Measurements from ENCODE around the gene HCN4. TPM values are rescaled to one million over a fixed set of nuclear protein-coding genes. Genes with fewer than 3 reads are reported as not detected.

The HCN4 gene
- polyA plus RNA-seq, 1 donor from 2014 or later: 4.0 TPM

DNA sequence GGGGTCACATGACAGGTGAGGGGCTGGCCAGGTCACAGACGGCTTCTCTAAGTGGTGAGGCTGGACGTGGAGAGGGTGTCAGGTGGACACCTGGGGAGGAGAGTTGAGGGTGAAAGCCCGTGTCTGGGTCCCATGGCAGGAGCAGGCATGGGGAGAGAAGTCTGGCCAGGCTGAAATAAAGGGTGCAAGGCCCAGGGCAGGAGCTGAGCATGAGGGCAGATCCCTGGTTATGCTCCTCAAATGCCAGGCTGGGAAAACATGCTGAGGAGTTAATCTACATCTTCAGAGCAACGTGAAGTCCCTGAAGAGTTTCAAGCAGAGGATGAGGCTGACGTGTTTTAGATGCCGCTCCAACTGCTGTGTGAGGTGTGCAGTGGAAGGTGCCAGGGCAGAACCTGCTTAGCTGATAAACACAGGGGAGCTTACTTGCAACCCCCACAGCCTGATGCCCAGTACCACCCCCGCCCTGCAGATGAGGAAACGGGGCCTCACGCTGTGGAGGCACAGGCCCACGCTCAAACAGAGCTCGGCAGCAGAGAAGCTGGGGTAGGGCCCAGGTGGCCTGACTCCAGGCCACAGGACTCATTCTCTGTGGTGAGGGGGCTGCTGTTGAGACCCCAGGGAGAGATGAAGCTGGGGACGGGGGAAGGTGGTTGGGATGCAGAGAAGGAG lies 40.5 kb downstream of the HCN4 start:
- H3K27ac ChIP-seq (ENCODE audit: low read length): no peak overlapping the region
- no peak overlapping the region for H2AFZ ChIP-seq (ENCODE audit: low read depth, low read length)
- H3K9me2 ChIP-seq (ENCODE audit: insufficient read depth, low read length): no peaks in the 10 kb centered on the region
- peaks cover 5% of the 10 kb centered on the region for H3K36me3 ChIP-seq (ENCODE audit: insufficient read depth, low read length)
- H3K9ac ChIP-seq (ENCODE audit: low read length): no peak overlapping the region
- H3F3A ChIP-seq (ENCODE audit: insufficient read depth, low read length, poor library complexity, severe bottlenecking): no peaks in the 10 kb centered on the region
- H3K9me3 ChIP-seq (ENCODE audit: low read length): no peaks in the 10 kb centered on the region
- no peak overlapping the region for H3K4me3 ChIP-seq (ENCODE audit: low read length)
- no peak for TF ChIP-seq TAF1 (IDR thresholded peaks at IDR 0.05; ENCODE audit: low read depth)
- TF ChIP-seq, protein P1, sequence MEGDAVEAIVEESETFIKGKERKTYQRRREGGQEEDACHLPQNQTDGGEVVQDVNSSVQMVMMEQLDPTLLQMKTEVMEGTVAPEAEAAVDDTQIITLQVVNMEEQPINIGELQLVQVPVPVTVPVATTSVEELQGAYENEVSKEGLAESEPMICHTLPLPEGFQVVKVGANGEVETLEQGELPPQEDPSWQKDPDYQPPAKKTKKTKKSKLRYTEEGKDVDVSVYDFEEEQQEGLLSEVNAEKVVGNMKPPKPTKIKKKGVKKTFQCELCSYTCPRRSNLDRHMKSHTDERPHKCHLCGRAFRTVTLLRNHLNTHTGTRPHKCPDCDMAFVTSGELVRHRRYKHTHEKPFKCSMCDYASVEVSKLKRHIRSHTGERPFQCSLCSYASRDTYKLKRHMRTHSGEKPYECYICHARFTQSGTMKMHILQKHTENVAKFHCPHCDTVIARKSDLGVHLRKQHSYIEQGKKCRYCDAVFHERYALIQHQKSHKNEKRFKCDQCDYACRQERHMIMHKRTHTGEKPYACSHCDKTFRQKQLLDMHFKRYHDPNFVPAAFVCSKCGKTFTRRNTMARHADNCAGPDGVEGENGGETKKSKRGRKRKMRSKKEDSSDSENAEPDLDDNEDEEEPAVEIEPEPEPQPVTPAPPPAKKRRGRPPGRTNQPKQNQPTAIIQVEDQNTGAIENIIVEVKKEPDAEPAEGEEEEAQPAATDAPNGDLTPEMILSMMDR (IDR thresholded peaks at IDR 0.05; ENCODE audit: poor library complexity, severe bottlenecking): no peak
- TF ChIP-seq POLR2AphosphoS5 (IDR thresholded peaks at IDR 0.05): no peak
- TF ChIP-seq RAD21 (conservative IDR thresholded peaks at IDR 0.05): no peak
- TF ChIP-seq EP300 (conservative IDR thresholded peaks at IDR 0.05; ENCODE audit: poor library complexity, severe bottlenecking): no peak
- TF ChIP-seq, protein P2, sequence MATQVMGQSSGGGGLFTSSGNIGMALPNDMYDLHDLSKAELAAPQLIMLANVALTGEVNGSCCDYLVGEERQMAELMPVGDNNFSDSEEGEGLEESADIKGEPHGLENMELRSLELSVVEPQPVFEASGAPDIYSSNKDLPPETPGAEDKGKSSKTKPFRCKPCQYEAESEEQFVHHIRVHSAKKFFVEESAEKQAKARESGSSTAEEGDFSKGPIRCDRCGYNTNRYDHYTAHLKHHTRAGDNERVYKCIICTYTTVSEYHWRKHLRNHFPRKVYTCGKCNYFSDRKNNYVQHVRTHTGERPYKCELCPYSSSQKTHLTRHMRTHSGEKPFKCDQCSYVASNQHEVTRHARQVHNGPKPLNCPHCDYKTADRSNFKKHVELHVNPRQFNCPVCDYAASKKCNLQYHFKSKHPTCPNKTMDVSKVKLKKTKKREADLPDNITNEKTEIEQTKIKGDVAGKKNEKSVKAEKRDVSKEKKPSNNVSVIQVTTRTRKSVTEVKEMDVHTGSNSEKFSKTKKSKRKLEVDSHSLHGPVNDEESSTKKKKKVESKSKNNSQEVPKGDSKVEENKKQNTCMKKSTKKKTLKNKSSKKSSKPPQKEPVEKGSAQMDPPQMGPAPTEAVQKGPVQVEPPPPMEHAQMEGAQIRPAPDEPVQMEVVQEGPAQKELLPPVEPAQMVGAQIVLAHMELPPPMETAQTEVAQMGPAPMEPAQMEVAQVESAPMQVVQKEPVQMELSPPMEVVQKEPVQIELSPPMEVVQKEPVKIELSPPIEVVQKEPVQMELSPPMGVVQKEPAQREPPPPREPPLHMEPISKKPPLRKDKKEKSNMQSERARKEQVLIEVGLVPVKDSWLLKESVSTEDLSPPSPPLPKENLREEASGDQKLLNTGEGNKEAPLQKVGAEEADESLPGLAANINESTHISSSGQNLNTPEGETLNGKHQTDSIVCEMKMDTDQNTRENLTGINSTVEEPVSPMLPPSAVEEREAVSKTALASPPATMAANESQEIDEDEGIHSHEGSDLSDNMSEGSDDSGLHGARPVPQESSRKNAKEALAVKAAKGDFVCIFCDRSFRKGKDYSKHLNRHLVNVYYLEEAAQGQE (IDR thresholded peaks at IDR 0.05; ENCODE audit: borderline replicate concordance): no peak
- H3K4me2 ChIP-seq (ENCODE audit: low read length): no peak overlapping the region
- no peaks in the 10 kb centered on the region for H4K20me1 ChIP-seq (ENCODE audit: insufficient read depth)
- no peaks in the 10 kb centered on the region for H3K79me2 ChIP-seq (replicated peaks; ENCODE audit: insufficient read depth, low read length)
- no peaks in the 10 kb centered on the region for H3K27me3 ChIP-seq (ENCODE audit: insufficient read depth, low read depth, low read length)

DNA sequence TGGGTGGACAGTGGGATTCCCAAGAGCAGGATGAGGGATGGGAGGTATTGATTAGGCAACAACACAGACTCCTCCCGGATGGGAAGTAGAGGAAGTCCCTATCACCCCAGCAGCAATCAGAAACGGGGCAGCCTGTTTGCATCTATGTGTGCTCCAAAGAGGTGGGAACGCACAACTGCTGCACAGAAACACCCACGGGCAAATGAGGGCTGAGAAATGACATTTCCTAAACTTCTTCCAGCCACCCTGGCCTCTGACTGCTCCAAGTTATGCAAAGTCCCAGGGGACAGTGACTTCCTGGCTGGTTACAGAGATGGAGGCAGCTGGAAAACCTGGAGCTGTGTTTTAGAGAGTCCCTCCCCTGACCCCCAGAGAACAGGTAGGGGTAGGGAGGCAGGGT lies 42.6 kb downstream of the HCN4 start:
- peaks cover 5% of the 10 kb centered on the region for H3K36me3 ChIP-seq (ENCODE audit: insufficient read depth, low read length)
- TF ChIP-seq EP300 (conservative IDR thresholded peaks at IDR 0.05; ENCODE audit: poor library complexity, severe bottlenecking) (no peak), TAF1 (IDR thresholded peaks at IDR 0.05; ENCODE audit: low read depth) (no peak), MXI1 (conservative IDR thresholded peaks at IDR 0.05; ENCODE audit: poor library complexity, severe bottlenecking) (no peak), SMC3 (conservative IDR thresholded peaks at IDR 0.05; ENCODE audit: poor library complexity) (no peak), EZH2 (IDR thresholded peaks at IDR 0.05; ENCODE audit: borderline replicate concordance, insufficient read depth, low read length, poor library complexity, severe bottlenecking) (no peak)
- TF ChIP-seq, protein P2 (IDR thresholded peaks at IDR 0.05; ENCODE audit: borderline replicate concordance): no peak
- no peaks in the 10 kb centered on the region for H3K9me3 ChIP-seq (ENCODE audit: low read length)
- no peaks in the 10 kb centered on the region for H4K20me1 ChIP-seq (ENCODE audit: insufficient read depth)
- H3K4me3 ChIP-seq (ENCODE audit: low read length): no peak overlapping the region
- no peaks in the 10 kb centered on the region for H3K9me2 ChIP-seq (ENCODE audit: insufficient read depth, low read length)
- H2AFZ ChIP-seq (ENCODE audit: low read depth, low read length): no peak overlapping the region
- no peaks in the 10 kb centered on the region for H3F3A ChIP-seq (ENCODE audit: insufficient read depth, low read length, poor library complexity, severe bottlenecking)
- H3K9ac ChIP-seq (ENCODE audit: low read length): no peak overlapping the region
- H3K79me2 ChIP-seq (replicated peaks; ENCODE audit: insufficient read depth, low read length): no peaks in the 10 kb centered on the region
- H3K4me2 ChIP-seq (ENCODE audit: low read length): no peak overlapping the region
- no peaks in the 10 kb centered on the region for H3K27me3 ChIP-seq (ENCODE audit: insufficient read depth, low read depth, low read length)
- no peak overlapping the region for H3K27ac ChIP-seq (ENCODE audit: low read length)

Measured in neural cell (in vitro differentiated cells).